ENCODE measurements around the gene TMEM191B. TPM values are rescaled to one million over a fixed set of nuclear protein-coding genes. Genes with fewer than 3 reads are reported as not detected.
"Not testable (repeated sequence)": the region's sequence is repeated elsewhere in the genome, so short reads cannot be mapped to it uniquely, and the experiment has no call there.

Gene TMEM191B
- total and polyA plus RNA-seq, 4 donors: 1.3 to 8.1 (median 1.8) TPM; not detected in 1

DNA sequence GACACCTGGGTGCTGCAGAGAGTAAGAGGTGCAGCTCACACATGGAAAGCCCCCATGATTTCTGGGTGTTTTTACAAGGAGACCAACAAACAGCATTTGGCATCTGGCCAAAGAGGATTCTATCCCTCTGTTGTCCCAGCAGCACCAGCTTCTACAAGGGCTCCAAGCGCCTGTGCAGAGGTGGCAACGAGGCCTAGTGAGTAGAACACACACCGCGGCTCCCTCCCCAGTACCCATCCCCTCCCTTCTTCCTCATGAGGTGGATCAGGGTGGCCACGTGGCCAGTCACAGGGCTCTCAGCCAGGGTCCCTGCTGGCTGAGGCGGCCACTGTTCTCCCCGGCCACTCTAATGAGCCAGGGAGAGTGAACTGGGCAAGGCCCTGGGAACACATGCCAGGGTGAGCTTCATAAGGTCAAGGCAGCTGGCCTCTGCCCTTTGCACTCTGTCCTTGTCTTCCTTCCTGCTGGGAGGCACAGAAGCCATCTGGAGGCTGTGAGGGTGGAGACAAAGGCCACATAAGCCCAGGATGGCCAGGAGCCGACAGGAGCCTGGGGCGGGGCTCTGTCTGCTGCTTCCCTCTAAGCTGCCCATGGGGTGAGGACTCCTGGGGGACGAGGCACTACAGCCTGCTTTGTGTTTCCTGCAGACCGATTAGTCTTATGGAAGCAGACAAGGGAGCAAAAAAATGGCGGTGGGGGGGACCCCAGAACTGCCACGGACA is 22.0 kb downstream of the TMEM191B start:
- H3K4me3 ChIP-seq; H3K9me3 ChIP-seq (ENCODE audit: control insufficient read depth in 4 of 4, insufficient read depth in 3 of 4, low read length in 3 of 4); ATAC-seq (ENCODE audit: insufficient read depth, low FRiP score); DNase-seq; H3K9ac ChIP-seq (ENCODE audit: insufficient read depth in 1 of 2, low read length in 2 of 2); H3K36me3 ChIP-seq (ENCODE audit: control insufficient read depth in 4 of 4, insufficient read depth in 4 of 4, low read length in 4 of 4); H3K27me3 ChIP-seq (ENCODE audit: control insufficient read depth in 3 of 3, insufficient read depth in 3 of 3, low read length in 2 of 3); H3K27ac ChIP-seq (ENCODE audit: low read depth in 1 of 2, low read length in 1 of 2); H3K4me1 ChIP-seq (ENCODE audit: control insufficient read depth in 5 of 5, insufficient read depth in 5 of 5, low read length in 5 of 5): not testable (repeated sequence)
- 77 to 84% methylated on average over 4 to 10 of the region's 13 CpGs for WGBS, 2 donors

DNA sequence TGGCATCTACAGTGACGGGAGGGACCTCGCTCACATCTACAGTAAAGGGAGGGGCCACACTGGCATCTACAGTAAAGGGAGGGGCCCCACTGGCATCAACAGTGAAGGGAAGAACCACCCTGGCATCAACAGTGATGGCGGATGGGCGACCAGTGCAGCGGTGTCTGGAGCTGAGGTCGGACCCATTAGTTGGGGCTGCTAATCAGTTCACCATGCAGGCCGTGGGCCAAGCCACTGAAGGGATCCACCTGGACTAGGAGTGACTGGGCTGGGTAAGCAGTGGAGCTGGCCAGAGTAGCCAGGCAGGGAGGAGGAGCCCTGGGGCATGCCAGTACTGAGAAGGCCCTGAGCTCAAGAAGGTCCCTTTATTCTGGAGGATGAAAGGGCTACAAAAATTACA is 23.4 kb downstream of the TMEM191B start:
- WGBS, 2 donors: 82 to 91% methylated on average over 2 of the region's 7 CpGs

DNA sequence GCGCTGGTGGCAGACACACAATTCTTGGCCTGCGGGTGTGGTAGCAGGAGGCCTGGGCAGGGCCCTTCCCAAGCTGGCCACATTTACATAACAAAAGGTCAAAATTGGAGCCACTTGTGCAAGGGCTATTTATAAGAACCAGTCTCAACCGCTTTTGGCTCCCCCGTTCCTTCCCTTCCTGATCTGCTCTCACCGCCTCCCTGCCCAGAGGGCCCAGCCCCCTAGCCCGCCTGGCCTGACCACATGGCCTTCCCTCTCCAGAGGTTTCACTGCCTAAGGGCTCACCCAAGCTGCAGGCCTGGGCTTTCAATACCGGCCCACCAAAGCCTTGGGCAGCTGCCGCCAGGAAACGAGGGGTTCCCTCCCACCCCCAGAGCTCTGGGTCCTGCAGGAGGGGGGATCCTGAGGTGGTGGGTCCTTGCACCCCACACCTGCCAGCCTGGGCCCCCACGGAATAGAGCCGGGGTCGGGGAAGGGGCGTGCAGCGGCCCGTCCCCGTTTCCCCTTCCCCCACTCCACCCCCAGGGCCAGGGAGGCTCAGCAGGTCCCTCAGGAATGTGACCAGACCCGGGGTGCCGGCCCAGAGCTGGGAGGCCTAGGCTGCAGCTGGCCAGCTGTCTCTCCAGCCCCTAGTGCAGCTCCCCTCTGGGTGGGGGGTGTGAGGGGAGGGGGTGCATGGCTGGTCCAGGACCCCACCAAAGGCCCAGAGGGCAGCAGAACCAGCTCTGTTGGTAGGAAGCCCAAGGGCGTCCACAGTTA is 25.4 kb downstream of the TMEM191B start:
- not testable (repeated sequence) for H3K27me3 ChIP-seq (ENCODE audit: control insufficient read depth in 3 of 3, insufficient read depth in 3 of 3, low read length in 2 of 3); H3K4me3 ChIP-seq; H3K4me1 ChIP-seq (ENCODE audit: control insufficient read depth in 5 of 5, insufficient read depth in 5 of 5, low read length in 5 of 5); H3K9me3 ChIP-seq (ENCODE audit: control insufficient read depth in 4 of 4, insufficient read depth in 3 of 4, low read length in 3 of 4); DNase-seq; H3K27ac ChIP-seq (ENCODE audit: low read depth in 1 of 2, low read length in 1 of 2); H3K36me3 ChIP-seq (ENCODE audit: control insufficient read depth in 4 of 4, insufficient read depth in 4 of 4, low read length in 4 of 4); H3K9ac ChIP-seq (ENCODE audit: insufficient read depth in 1 of 2, low read length in 2 of 2)
- WGBS, 2 donors: no CpG with 5 or more reads among the region's 19 CpGs
- ATAC-seq (ENCODE audit: insufficient read depth, low FRiP score): peak; percentile 70

More for the DNA sequence above, 23.4 kb downstream of the TMEM191B start:
- not testable (repeated sequence) for ATAC-seq (ENCODE audit: insufficient read depth, low FRiP score); H3K9me3 ChIP-seq (ENCODE audit: control insufficient read depth in 4 of 4, insufficient read depth in 3 of 4, low read length in 3 of 4); H3K9ac ChIP-seq (ENCODE audit: insufficient read depth in 1 of 2, low read length in 2 of 2); H3K27me3 ChIP-seq (ENCODE audit: control insufficient read depth in 3 of 3, insufficient read depth in 3 of 3, low read length in 2 of 3); DNase-seq; H3K36me3 ChIP-seq (ENCODE audit: control insufficient read depth in 4 of 4, insufficient read depth in 4 of 4, low read length in 4 of 4); H3K4me1 ChIP-seq (ENCODE audit: control insufficient read depth in 5 of 5, insufficient read depth in 5 of 5, low read length in 5 of 5); H3K4me3 ChIP-seq; H3K27ac ChIP-seq (ENCODE audit: low read depth in 1 of 2, low read length in 1 of 2)

DNA sequence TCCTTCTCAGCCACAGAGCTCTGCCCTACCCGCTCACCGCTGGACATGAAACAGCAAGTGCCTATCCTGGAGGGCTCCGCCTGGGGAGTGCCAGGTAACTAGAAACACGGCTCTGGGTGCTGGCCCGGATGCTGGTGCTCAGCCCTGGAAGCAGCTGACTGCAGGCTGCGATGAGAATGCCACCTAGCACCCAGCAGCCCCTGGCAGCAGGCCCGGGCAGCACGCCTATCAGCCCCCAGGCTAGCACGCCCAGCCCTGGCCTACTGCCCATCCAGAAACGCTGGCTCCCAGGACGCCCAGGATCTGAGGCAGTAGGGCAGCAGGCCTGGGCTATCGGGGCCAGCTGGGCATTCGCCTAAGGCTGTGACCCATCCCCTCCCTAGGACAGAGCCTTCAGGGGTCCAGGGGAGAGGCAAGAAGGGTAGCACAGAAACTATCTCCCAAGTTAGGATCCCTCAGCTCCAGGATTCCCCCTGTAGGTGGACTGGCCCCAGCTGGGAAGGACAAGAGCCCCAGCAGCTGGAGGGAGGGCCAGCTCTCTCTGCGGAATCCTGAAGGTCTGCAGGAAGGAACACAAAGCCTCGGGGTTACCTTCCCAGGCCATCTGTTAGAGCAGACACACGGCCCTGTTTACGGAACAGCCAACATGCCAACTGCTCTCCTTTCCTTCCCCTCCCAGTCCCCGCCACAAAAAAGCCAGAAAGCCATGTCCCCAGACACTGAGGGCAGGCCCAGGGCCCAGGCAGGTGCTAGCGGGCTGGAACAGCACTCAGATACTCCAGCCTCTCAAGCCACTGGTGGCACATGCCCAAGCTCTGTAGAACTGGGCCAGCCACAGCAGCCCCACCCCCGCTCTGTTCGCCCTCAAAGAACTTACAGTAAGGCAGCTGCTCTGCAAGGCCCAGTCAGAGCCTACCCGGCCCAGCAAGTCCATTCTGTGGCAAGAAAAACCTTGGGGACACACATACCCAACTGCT is 27.0 kb downstream of the TMEM191B start:
- no CpG with 5 or more reads among the region's 22 CpGs for WGBS, 2 donors
- not testable (repeated sequence) for DNase-seq; H3K9ac ChIP-seq (ENCODE audit: insufficient read depth in 1 of 2, low read length in 2 of 2); H3K27ac ChIP-seq (ENCODE audit: low read depth in 1 of 2, low read length in 1 of 2); H3K27me3 ChIP-seq (ENCODE audit: control insufficient read depth in 3 of 3, insufficient read depth in 3 of 3, low read length in 2 of 3); H3K4me1 ChIP-seq (ENCODE audit: control insufficient read depth in 5 of 5, insufficient read depth in 5 of 5, low read length in 5 of 5); H3K4me3 ChIP-seq; H3K9me3 ChIP-seq (ENCODE audit: control insufficient read depth in 4 of 4, insufficient read depth in 3 of 4, low read length in 3 of 4); H3K36me3 ChIP-seq (ENCODE audit: control insufficient read depth in 4 of 4, insufficient read depth in 4 of 4, low read length in 4 of 4)
- peak; percentile 36 for ATAC-seq (ENCODE audit: insufficient read depth, low FRiP score)

DNA sequence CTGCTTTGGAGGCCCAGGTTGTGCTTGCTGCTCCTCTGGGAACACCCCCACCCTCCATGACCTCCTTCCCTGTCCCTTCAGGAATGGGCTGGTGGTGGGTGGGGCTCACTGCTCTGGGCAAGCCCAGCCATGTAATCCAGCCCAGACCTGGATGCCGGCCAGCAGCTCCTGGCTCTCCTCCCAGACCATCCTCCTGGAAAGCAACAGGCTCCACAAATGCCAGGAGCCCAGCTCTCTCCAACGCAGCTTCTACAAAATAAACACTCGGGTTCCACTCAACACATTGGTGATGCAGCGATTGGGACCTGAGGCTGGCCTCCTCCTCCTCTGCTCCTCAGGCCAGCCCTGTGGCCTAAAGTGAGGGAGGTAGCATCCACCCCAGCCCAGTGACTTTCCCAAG is 30.9 kb downstream of the TMEM191B start:
- not testable (repeated sequence) for H3K4me1 ChIP-seq (ENCODE audit: control insufficient read depth in 5 of 5, insufficient read depth in 5 of 5, low read length in 5 of 5); H3K27me3 ChIP-seq (ENCODE audit: control insufficient read depth in 3 of 3, insufficient read depth in 3 of 3, low read length in 2 of 3); H3K9me3 ChIP-seq (ENCODE audit: control insufficient read depth in 4 of 4, insufficient read depth in 3 of 4, low read length in 3 of 4); H3K27ac ChIP-seq (ENCODE audit: low read depth in 1 of 2, low read length in 1 of 2); DNase-seq; H3K36me3 ChIP-seq (ENCODE audit: control insufficient read depth in 4 of 4, insufficient read depth in 4 of 4, low read length in 4 of 4); H3K9ac ChIP-seq (ENCODE audit: insufficient read depth in 1 of 2, low read length in 2 of 2); H3K4me3 ChIP-seq
- ATAC-seq (ENCODE audit: insufficient read depth, low FRiP score): peak; percentile 66
- no CpG with 5 or more reads among the region's 4 CpGs for WGBS, 2 donors

DNA sequence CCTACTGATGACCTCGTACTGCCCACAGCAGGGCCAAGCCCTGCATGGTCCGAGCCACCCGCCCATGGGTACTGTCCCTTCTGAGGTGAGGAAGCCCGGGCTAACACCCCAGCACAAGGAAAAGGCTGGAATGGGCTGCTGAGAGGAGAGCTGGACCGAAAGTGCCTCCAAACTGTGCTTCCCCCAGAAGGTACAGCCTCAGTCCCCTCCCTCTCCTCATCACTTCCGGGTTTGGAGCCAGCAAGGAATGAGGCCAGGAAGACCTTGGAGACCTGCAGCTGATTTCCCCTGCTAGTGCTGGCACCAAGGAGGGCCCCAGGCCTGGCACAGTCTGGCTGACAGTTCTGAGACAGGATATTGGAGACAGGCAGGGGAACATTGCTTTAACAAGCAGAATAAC is 31.3 kb downstream of the TMEM191B start:
- not testable (repeated sequence) for H3K27me3 ChIP-seq (ENCODE audit: control insufficient read depth in 3 of 3, insufficient read depth in 3 of 3, low read length in 2 of 3); ATAC-seq (ENCODE audit: insufficient read depth, low FRiP score); H3K4me3 ChIP-seq; H3K9me3 ChIP-seq (ENCODE audit: control insufficient read depth in 4 of 4, insufficient read depth in 3 of 4, low read length in 3 of 4); DNase-seq; H3K4me1 ChIP-seq (ENCODE audit: control insufficient read depth in 5 of 5, insufficient read depth in 5 of 5, low read length in 5 of 5); H3K36me3 ChIP-seq (ENCODE audit: control insufficient read depth in 4 of 4, insufficient read depth in 4 of 4, low read length in 4 of 4); H3K27ac ChIP-seq (ENCODE audit: low read depth in 1 of 2, low read length in 1 of 2); H3K9ac ChIP-seq (ENCODE audit: insufficient read depth in 1 of 2, low read length in 2 of 2)
- no CpG with 5 or more reads among the region's 6 CpGs for WGBS, 2 donors

DNA sequence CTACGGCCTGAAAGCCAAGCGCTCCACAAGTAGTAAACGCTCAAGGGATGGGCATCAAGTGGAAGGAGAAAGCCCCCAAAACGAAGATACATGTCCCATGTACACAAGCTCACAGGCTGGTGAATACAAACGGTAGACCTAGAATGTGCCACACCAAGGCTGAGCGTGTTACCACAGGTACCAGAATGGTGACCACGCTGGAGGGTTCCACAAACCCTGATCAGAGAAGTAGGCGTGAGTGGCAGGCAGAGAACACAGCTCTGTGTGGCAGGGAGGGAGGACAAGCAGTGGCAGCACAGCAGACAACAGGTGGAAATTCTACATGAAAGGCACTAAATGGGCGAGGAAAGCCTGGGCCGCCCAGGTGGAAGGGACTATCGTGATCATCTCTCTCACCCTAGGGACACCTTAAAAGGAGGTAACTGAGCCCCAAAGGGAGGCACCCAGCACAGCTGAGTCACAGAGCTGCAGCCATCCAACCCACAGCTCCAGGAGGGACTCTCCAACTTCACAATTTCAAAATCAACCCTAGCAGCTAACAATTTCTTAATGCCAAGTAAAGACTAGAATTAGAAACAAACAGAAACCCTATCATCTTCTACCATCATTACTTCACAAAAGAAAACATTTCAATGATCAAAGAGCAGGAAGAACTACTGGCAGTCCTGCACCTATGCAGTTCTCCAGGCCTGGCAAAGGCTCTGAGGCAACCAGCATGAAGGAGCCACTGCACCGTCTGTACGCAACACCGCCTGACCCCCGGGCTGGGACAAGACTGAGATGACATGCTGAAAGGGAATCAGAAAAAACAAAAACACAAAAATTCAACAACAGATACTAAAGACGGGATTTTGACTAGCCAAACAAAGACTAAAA is 32.7 kb downstream of the TMEM191B start:
- H3K4me1 ChIP-seq (ENCODE audit: control insufficient read depth in 5 of 5, insufficient read depth in 5 of 5, low read length in 5 of 5); DNase-seq; H3K27ac ChIP-seq (ENCODE audit: low read depth in 1 of 2, low read length in 1 of 2); H3K36me3 ChIP-seq (ENCODE audit: control insufficient read depth in 4 of 4, insufficient read depth in 4 of 4, low read length in 4 of 4); H3K9ac ChIP-seq (ENCODE audit: insufficient read depth in 1 of 2, low read length in 2 of 2); H3K9me3 ChIP-seq (ENCODE audit: control insufficient read depth in 4 of 4, insufficient read depth in 3 of 4, low read length in 3 of 4); H3K27me3 ChIP-seq (ENCODE audit: control insufficient read depth in 3 of 3, insufficient read depth in 3 of 3, low read length in 2 of 3); H3K4me3 ChIP-seq; ATAC-seq (ENCODE audit: insufficient read depth, low FRiP score): not testable (repeated sequence)
- no CpG with 5 or more reads among the region's 16 CpGs for WGBS, 2 donors

All from lung (tissue), 10 donors.